Lung microvascular endothelial cell (primary cell): ENCODE measurements around the gene BBS2. TPM values are rescaled to one million over a fixed set of nuclear protein-coding genes. Genes with fewer than 3 reads are reported as not detected.
A peak's percentile ranks its signal among the peaks of the same experiment; 100 is the strongest.
"Not testable (repeated sequence)": the region's sequence is repeated elsewhere in the genome, so short reads cannot be mapped to it uniquely, and the experiment has no call there.

Source experiments
- DNase-seq, 2 donors: peaks; one replicate each; pipeline versions ENCODE4 v3.0.0 to v3.0.0-alpha.2; 2010; ENCODE audit warnings: low read depth in 2 of 2
- total RNA-seq: library from RNA; depleted of rRNA; stranded (reverse); fragments of >200 nt; gene quantifications from 2 replicates; pipeline ENCODE4 v1.2.1, GENCODE V29; 2014

BBS2 gene
- total RNA-seq, 1 donor from 2014 or later = 29.0 TPM

GRCh38 chr16:56530872-56531271 lies 11.0 kb upstream of the BBS2 start:
- peak in 1 of 2 donors; percentile 23 for DNase-seq

DNA sequence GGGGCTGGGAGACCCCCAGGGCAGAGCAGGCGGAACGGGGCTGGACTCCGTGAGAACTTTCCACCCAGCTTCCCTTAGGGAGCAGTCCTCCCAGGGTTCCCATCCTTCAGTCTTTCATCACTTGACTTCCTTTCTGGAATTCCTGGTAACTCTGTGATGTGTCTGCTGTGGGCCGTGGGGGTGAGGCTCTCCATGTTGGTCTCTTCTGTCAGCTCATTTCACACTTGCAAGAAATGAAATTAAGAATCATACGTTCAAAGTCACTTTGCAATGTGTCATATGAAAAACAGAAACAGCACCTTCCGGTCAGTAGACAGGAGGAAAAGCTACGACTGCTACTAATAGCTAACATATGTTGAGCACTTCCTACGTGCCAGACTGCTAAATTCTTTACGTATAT lies 5.4 kb upstream of the BBS2 start:
- peak; percentile 19 to 84 for DNase-seq

DNA sequence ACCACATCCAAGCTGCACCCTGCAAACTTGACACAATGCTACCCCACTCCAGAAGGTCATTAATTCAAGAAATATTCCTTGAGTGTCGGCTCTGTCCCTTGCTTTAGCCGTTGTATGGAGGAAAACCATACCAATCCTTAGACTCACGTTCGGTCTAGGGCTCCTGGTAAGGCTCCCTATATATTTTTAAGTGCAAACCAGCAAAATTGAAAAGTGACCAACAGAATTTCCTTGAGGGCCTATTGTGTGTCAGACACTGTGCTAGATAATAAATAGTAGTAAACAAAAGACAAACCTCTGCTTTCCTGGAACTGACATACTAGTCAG lies 390 bp upstream of the BBS2 start:
- DNase-seq = no peak

DNA sequence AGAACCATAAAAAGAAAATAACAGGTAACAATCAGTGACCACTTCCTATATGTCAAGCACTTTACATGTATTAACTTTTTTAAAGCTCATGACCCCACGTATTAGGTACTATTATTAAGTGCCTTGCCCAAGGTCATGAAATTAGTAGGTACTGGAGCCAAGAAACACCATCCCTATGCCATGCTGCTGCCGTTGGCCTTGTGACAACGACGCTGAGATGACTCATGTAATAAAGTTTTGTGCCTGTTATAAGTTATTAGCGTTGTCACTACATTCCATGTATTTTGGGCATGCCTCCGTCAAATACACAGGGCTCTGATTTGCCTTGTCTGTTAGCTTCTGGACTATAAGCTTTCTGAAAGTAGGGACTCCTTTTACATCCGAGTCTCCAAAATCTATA lies 1.4 kb downstream of the BBS2 start:
- peak; percentile 22 to 34 for DNase-seq

DNA sequence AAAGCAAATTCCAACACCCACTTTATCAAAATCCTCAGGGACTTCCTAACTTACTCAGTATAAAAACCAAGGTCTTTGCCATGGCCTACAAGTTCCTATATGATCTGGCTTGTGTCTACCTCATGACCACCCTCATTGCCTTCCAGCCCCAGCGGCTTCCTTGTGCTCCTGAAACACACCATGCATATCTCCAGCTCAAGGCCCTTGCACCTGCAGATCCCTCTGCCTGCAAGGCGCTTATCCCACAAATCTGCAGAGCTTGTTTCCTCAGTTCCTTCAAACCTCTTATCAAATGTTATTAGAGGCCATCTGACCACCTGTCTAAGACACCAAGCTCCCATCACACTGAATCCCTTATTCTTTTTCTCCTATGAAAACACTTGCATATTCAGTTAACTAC lies 2.6 kb downstream of the BBS2 start:
- no peak for DNase-seq

GRCh38 chr16:56515665-56516064 lies 4.2 kb downstream of the BBS2 start:
- DNase-seq = no peak

DNA sequence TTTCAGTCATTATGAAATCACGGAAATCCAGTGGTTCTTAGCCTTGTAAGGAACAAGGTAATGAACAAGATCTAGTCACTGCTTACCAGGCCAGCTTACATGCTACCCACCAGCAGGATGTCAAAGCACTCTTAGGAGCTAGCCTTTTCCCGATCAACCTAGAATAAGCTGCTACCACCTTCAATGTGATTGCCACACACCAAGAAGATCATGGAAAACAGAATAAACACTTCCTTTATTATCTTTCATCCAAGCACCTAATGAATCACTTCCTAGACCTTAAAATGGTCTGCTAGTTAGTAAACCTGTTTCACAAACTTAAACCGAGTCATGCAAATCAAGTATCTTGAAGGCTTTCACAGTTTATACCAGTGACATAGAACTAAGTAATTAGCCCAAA lies 5.0 kb downstream of the BBS2 start:
- no peak for DNase-seq

GRCh38 chr16:56513972-56514371 lies 5.9 kb downstream of the BBS2 start:
- DNase-seq = peak; percentile 79 to 83

GRCh38 chr16:56513091-56513490 lies 6.7 kb downstream of the BBS2 start:
- DNase-seq = no peak

GRCh38 chr16:56512025-56512424 lies 7.8 kb downstream of the BBS2 start:
- no peak for DNase-seq

GRCh38 chr16:56510544-56510943 lies 9.3 kb downstream of the BBS2 start:
- DNase-seq = no peak

DNA sequence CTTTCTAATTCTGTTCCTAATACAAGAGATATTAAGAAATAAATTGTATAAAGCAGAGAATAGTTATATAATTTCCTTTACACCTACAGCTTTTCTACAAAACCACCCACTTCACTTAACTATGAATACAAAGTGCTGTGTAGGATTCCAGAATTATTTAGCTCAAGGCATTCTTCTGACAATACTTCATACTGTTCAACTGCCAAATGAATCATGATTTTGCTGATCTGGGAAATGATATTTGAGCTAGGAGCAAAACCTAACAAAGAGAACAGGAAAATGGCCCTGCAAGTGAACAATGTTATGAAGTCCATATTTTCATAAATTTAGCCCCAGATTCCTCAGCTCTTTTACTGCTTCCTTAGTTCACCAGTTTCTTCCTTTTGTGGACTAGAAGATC lies 12.9 kb downstream of the BBS2 start:
- DNase-seq = peak; percentile 67 to 81

DNA sequence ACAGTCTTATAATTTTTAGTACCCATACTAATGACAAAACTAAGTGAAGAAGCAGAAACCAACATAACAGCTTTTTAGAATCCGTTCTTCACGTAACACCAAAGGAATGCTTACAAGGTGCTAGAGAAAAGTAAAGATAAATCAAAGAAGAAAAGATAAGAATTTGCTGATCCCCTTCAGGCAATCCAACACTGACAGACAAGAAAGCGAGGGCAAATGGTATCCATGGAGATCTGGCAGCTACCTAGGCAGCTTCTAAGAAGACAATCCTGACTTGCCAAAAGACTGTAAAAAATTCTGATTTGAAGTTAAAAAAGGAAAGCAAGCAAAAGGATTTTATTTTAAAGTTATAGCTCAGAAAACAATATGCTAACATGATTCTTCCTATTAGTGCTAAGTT lies 14.6 kb downstream of the BBS2 start:
- no peak for DNase-seq

DNA sequence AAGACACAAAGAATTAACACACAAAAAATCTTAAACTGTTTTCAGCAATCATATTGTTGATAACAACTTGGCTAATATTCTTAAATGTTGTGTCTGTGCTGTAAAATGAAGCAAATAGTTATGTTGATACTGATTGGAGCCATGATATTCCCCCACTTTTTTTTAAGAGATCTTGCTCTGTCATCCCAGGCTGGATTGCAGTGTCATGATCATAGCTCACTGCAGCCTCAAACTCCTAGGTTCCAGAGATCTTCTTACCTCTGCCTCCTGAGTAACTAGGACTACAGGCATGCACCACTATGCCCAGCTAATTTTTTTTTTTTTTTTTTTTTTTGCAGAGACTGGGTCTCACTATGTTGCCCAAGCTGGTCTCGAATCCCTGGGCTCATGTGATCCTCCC lies 26.0 kb downstream of the BBS2 start:
- DNase-seq = no peak

GRCh38 chr16:56493126-56493525 lies 26.7 kb downstream of the BBS2 start:
- no peak for DNase-seq

GRCh38 chr16:56491657-56492261 lies 28.1 kb downstream of the BBS2 start:
- no peak for DNase-seq

DNA sequence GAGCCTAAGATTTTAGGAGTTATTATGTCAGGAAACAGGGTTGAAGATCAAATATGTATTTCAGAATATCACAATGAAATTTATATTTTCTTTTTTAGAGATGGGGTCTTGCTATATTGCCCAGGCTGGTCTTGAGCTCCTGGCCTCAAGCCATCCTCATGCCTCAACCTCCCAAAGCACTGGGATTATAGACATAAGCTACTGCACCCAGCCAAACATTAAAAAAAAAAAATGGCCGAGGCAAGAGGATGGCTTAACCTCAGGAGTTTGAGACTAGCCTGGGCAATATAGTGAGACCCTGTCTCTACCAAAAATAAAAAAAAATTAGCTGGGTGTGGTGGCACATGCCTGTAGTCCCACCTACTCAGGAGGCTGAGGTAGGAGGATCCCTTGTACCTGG lies 31.0 kb downstream of the BBS2 start:
- not testable (repeated sequence) for DNase-seq

DNA sequence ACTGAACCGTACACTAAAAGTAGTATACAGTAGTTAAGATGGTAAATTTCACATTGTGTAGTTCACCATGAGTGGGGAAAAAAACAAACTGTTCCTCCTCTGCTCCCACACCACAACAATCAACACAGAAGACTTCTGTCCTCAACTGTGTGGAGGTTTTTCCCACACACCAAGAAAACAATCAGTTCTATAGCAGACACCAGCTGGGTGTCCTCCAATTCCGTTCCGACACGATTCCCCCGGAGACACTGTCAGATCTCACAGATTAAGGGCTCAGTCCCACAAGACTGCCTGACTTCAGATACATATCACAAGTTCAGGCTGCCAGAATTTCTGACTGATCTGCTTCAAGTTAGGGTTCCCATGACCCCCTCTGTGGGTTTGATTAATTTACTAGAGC lies 31.8 kb downstream of the BBS2 start:
- no peak for DNase-seq

DNA sequence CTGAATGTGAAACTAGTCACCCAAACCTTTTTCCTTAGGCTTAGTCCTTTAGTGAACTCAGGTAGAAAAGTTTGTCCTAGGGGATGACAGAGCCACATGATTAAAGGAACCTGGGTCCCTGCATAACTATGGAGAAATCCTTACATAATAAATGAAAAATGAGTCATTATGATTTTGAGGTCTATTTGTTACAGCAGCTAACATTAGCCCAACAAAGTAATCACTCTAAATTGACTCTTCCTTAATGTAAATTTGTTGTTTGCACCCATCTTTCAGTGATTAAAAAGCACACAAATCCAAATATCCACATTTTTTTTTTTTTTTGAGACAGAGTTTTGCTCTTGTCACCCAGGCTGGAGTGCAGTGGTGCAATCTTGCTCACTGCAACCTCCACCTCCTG lies 36.4 kb downstream of the BBS2 start:
- DNase-seq = no peak

DNA sequence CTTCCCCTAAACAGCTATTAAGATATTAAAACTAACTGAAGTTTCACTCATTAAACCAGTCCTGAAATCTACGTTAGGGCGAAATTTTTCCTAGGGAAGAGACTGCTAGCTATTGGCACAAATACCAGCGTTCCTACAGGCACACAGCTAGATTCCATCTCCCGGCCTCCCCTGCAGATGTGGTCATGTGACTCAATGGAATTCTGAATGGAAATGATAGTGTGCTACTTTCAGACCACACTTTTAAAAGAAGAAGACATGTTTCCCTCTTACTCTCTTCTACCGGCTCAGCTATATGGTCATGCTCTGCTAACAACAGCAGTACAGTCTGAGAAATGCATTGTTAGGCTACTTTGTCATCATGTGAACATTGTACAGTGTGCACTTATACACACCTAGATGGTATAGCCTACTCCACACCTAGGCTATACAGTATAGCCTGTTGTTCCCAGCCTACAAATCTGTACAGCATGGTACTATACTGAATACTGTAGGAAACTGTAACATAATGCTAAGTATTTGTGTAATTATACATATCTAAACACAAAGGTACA lies 37.1 kb downstream of the BBS2 start:
- no peak for DNase-seq

DNA sequence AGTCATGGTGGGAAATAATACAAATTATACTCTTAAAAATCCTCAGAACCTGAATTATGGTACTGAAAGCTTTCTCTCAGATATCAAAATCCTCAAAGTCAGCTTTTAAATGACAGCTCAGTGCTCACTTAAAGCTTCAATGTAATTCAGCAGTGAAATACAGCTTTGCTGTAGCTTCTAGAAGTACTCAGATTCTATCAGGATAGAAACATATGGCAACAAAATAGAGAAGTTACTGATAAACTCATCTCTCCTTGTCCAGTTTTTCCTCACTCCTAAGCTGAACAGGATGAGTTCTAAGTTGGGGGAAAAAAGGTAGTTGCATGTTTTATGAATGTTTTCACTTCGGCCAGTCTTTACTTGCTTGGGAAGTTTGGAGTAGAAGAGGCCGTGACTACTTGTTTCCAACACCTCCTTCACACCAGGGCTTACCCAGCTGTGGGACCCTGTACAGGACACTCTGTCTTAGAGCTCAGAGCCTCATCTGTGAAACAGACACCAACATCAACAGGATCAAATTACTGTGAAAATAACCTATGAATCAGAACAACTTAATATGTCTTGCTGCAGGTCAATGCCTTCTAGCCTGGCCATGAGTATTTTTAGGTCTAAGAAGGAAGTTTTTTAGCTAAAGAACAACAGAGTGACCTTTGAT lies 38.2 kb downstream of the BBS2 start:
- DNase-seq = no peak

DNA sequence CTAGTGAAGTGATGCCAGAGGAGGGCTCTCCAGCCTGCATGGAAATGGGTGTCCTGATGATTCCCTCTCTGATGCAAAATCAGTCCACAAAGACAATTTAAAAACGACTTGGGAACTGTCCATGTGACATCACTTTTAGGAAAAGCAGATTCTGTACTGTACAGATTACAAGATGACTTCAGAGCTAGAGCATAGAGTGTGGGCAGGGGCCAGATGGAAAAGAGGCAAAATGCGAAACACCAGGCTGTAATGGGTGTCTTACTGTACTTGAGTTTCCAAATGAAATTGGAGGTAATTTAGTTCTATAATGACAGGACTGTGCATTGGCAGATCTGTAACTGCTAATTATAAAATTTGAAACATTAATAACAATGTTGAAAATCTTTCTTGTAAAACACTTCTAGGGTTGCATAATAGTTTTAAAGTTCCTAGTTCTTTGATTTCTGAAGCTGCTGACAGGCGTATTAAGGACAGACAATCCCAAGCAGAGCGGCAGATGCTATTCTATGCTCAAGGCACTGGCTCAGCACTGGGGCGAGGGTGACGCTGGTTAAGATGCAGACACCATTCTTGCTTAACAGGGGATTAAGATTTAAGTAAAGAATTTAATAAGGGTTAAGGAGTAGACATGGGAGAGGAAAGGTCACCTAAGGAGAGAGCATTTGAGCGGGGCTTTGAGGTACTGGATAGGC lies 38.9 kb downstream of the BBS2 start:
- DNase-seq = no peak

DNA sequence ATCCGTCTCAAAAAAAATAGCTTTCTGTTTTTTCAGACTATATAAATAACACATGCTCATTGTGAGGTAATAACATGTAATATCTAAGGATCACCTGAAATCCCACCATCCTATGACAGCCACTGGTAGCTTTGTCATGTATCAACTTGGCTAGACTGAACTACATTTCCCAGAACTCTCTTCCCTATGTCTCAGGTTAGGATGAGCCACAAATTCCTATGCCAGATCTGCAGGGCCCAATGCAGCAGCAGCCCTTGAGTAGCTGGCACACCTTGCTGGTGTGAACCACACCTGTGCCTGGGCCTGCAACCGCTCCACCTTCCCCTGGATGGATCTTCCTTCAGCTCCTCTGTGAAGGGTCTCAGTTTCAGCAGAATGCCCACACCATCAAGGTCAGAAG lies 40.4 kb downstream of the BBS2 start:
- no peak for DNase-seq
